GM19025 (cell line): ENCODE measurements around the gene ZNF829.

Experiments used
- ATAC-seq: cut with Tn5 transposase; IDR thresholded peaks from one replicate; pipeline ENCODE4 v1.9.1; 2021; ENCODE audit warnings: mild to moderate bottlenecking, low read depth, moderate library complexity; ENCODE audit not compliant: unreplicated experiment

ZNF829 gene

GRCh38 chr19:36915992-36916830, at the start of gene ZNF829, which contains the start of gene ZNF568:
Gene ZNF829, minus strand, starts transcription at chr19:36916291. Its CDS starts 1,124 bp downstream, at chr19:36915167.
Gene ZNF568, plus strand, starts transcription at chr19:36916332. Its CDS starts 6,439 bp downstream, at chr19:36922771.
- peak; percentile 86 for ATAC-seq

- ATAC-seq: no peak
These were observed 47.2 kb upstream of the ZNF829 start for GRCh38 chr19:36963280-36963679.

GRCh38 chr19:36962346-36962745, 46.3 kb upstream of the ZNF829 start:
- no peak for ATAC-seq

GRCh38 chr19:36950335-36951119, 34.4 kb upstream of the ZNF829 start:
- no peak for ATAC-seq

GRCh38 chr19:36939153-36939552, 23.1 kb upstream of the ZNF829 start:
- ATAC-seq: no peak

GRCh38 chr19:36931684-36932083, 15.6 kb upstream of the ZNF829 start:
- ATAC-seq: no peak

- no peak for ATAC-seq
These were observed 2.0 kb upstream of the ZNF829 start for GRCh38 chr19:36918090-36918489.

- ATAC-seq: no peak
These were observed 900 bp upstream of the ZNF829 start for GRCh38 chr19:36916991-36917390.

- ATAC-seq: no peak
These were observed 17.7 kb downstream of the ZNF829 start for GRCh38 chr19:36898422-36898821.

- ATAC-seq: no peak
These were observed 21.2 kb downstream of the ZNF829 start for GRCh38 chr19:36894849-36895383.

- ATAC-seq: no peak
These were observed 24.2 kb downstream of the ZNF829 start for GRCh38 chr19:36891768-36892357.

GRCh38 chr19:36876993-36877938, 38.8 kb downstream of the ZNF829 start:
- ATAC-seq: no peak

GRCh38 chr19:36851898-36852297, 64.2 kb downstream of the ZNF829 start:
- ATAC-seq: no peak

- peak; percentile 63 for ATAC-seq
These were observed 65.3 kb downstream of the ZNF829 start, which contains the start of gene ZNF345 for GRCh38 chr19:36850559-36851442. Gene ZNF345, plus strand, starts transcription at chr19:36850876. Its CDS starts 25,955 bp downstream, at chr19:36876831.

GRCh38 chr19:36849701-36850558, 66.2 kb downstream of the ZNF829 start:
- peak; percentile 74 for ATAC-seq

GRCh38 chr19:36847968-36848367, 68.1 kb downstream of the ZNF829 start:
- ATAC-seq: no peak

- ATAC-seq: no peak
These were observed 77.2 kb downstream of the ZNF829 start for GRCh38 chr19:36838784-36839324.
